Peyer's patch (tissue), 4 donors: ENCODE data around the gene HOXB8. TPM values are rescaled to one million over a fixed set of nuclear protein-coding genes. Genes with fewer than 3 reads are reported as not detected.

Experiments used
- DNase-seq, 3 donors: peaks; one replicate each; pipeline ENCODE4 v3.0.0-alpha.2; 2017 to 2019
- H3K27ac ChIP-seq, 4 donors: fragments of 200-600 bp; sonication (generic); one replicate each; pipeline ENCODE4 v1.5.1; 2016 to 2019
- H3K27me3 ChIP-seq, 2 donors: fragments of 200-600 bp; sonication (generic); one replicate each; pipeline ENCODE4 v1.5.1; 2019
- H3K36me3 ChIP-seq, 3 donors: fragments of 200-600 bp; sonication (generic); one replicate each; pipeline ENCODE4 v1.5.1; 2016 to 2019
- H3K4me1 ChIP-seq, 4 donors: fragments of 200-600 bp; sonication (generic); one replicate each; pipeline ENCODE4 v1.5.1; 2016 to 2019
- H3K4me3 ChIP-seq, 4 donors: fragments of 200-600 bp; sonication (generic); 1 replicate in 3 of 4; 2 replicates in 1 of 4; pipeline ENCODE4 v1.5.1; 2016 to 2019; ENCODE audit warnings: mild to moderate bottlenecking in 1 of 4
- H3K9me3 ChIP-seq, 4 donors: fragments of 200-600 bp; sonication (generic); one replicate each; pipeline ENCODE4 v1.5.1; 2016 to 2019; ENCODE audit warnings: mild to moderate bottlenecking in 1 of 4
- CTCF ChIP-seq, 6 experiments: fragments of 450-650 bp in 4 of 6; fragments of 200-600 bp in 2 of 6; sonication (generic) in 1 of 6; IDR thresholded peaks; one replicate each; pipeline ENCODE4 v1.5.1; 2017 to 2019; ENCODE audit warnings: antibody characterized with exemption in 6 of 6, mild to moderate bottlenecking in 3 of 6, moderate library complexity in 1 of 6
- POLR2A ChIP-seq, 2 donors: fragments of 450-650 bp; IDR thresholded peaks; one replicate each; pipeline ENCODE4 v1.5.1; 2017; ENCODE audit warnings: antibody characterized with exemption in 2 of 2, mild to moderate bottlenecking in 2 of 2, moderate library complexity in 2 of 2
- total RNA-seq, 4 donors: library from RNA; depleted of rRNA; stranded (reverse); fragments of >200 nt; gene quantifications; one replicate each; pipeline ENCODE4 v1.1.0, GENCODE V29; 2016

Gene HOXB8
- total RNA-seq, 4 donors from 2014 or later: 1.8 to 21.2 (median 14.9) TPM

GRCh38 chr17:48577330-48577945 is 37.7 kb downstream of the HOXB8 start:
- peaks cover 0 to 4% (median 0%) of the 10 kb centered on the region in 3 donors for H3K36me3 ChIP-seq
- H3K4me3 ChIP-seq: peak overlapping the region; percentile 60 to 82 (median 65)
- TF ChIP-seq CTCF (IDR thresholded peaks at IDR 0.05) (no peak), POLR2A (IDR thresholded peaks at IDR 0.05) (no peak)
- H3K9me3 ChIP-seq: no peaks in the 10 kb centered on the region
- DNase-seq: peak in 2 of 3 donors; percentile 57
- peak overlapping the region; percentile 77 to 92 (median 82) for H3K27ac ChIP-seq
- peaks cover 0 to 46% (median 5%) of the 10 kb centered on the region in 4 donors for H3K4me1 ChIP-seq
- no peaks in the 10 kb centered on the region for H3K27me3 ChIP-seq

DNA sequence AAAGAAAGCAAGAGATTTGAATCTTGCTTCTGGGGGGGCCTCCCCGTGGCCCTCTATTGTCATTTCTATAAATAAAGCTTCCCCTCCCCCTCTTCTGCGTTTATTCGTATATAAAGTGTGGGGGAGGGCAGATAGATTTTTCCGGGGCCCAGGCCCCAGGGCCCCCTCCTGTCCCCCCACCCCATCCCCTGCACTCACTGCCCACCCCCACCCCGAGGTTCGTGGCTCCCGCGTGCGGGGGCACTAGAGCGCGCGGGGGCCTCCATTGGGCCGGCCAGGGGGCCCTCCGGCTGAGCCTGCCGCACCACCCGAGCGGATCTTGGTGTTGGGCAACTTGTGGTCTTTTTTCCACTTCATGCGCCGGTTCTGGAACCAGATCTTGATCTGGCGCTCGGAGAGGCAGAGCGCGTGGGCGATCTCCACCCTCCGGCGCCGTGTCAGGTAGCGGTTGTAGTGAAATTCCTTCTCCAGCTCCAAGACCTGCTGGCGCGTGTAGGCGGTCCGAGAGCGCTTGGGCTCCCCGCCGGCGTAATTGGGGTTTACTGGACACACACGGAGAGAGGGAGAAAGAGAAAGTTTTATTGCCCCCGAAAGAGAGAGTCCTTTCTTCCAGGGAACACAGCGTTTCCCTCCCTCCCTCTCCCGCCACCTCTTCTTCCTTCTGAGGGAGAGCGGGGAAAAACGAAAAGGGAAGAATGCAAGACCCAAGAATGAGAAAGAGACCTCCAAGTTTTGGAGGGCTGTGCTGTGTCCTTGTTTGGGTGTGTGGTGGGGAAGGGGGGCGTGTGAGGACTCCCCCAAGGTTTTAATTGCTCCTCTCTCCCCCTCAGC is 38.4 kb downstream of the HOXB8 start:
- Histone ChIP-seq H3K4me1 (peaks cover 0 to 48% (median 5%) of the 10 kb centered on the region in 4 donors), H3K27me3 (no peaks in the 10 kb centered on the region), H3K9me3 (no peaks in the 10 kb centered on the region), H3K27ac (peak overlapping the region; percentile 77 to 92 (median 82)), H3K36me3 (peaks cover 0 to 4% (median 0%) of the 10 kb centered on the region in 3 donors), H3K4me3 (peak overlapping the region; percentile 60 to 82 (median 65))
- TF ChIP-seq CTCF (IDR thresholded peaks at IDR 0.05) (no peak), POLR2A (IDR thresholded peaks at IDR 0.05) (no peak)
- peak in 2 of 3 donors; percentile 56 to 60 for DNase-seq

DNA sequence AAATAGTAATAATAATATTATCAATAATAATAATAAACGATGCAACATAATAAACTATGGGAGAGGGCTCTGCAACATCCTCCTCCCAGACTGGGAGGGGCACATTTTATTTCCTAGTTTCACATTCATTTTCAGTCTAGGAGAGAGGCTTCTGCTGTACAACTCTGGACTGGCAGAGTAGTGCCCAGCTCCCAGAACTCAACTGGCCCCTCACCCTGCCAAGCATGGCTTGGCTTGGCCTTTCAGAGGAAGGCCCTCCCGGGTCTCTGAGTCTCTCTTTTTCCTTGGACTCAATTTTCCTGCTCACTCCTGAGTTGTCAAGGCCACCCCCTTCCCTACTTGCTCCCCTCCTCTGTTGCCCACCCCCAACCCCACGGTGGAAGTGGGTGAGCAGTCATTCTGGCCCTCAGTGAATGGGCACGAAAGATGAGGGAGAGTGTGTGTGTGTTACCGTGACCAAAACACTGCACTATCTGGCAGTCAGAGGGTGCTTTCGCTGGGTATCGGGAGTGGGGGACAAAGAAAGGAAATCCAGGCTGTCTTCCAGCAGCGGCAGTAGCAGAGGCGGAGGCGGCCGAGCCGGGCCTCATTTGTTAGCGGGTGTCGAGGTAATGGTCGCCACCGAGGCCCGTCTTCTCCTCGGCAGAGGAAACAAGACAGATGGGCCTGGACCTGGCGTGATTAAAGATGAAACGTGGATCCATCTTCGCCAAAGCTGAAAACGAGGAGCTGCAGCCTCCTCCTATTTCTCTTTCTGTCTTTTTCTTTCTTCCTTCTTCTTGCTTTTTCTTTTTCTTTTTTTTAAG is 39.2 kb downstream of the HOXB8 start:
- Histone ChIP-seq H3K27ac (peak overlapping the region; percentile 75 to 92 (median 79)), H3K36me3 (peaks cover 0 to 11% (median 0%) of the 10 kb centered on the region in 3 donors), H3K27me3 (no peaks in the 10 kb centered on the region), H3K4me3 (peak overlapping the region in 2 of 4 donors; percentile 14 to 61), H3K9me3 (no peaks in the 10 kb centered on the region), H3K4me1 (peaks cover 0 to 44% (median 5%) of the 10 kb centered on the region in 4 donors)
- no peak for TF ChIP-seq POLR2A (IDR thresholded peaks at IDR 0.05)
- no peak for TF ChIP-seq CTCF (IDR thresholded peaks at IDR 0.05)
- peak in 1 of 3 donors; percentile 49 for DNase-seq

DNA sequence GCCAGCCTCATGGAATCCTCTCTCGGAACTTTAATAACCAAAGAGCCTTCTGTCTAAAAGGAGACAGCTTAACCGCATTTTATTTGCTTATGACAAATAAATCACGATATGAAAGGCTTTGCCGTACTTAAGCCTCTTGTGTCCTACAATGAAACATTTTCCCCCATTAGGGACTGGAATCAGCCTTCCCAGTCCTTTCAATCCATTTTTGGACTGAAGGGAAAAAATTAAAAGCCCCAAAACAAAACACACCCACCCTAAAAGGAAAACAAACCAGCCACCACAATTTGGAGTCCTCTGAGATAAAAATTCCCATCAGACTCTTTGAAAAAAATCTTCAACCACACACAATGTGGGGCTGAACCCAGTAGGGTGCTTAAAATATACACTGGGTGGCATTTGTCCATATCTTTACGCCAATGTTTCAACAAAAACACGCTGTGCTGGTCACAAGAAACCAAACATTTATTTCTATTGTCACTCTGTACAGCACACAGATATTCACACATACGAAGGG is 40.0 kb downstream of the HOXB8 start:
- peak overlapping the region; percentile 32 to 92 (median 67) for H3K27ac ChIP-seq
- DNase-seq: no peak
- peaks cover 0 to 16% (median 0%) of the 10 kb centered on the region in 3 donors for H3K36me3 ChIP-seq
- peaks cover 0 to 41% (median 5%) of the 10 kb centered on the region in 4 donors for H3K4me1 ChIP-seq
- H3K9me3 ChIP-seq: no peaks in the 10 kb centered on the region
- peak overlapping the region in 1 of 4 donors; percentile 61 for H3K4me3 ChIP-seq
- no peak for TF ChIP-seq POLR2A (IDR thresholded peaks at IDR 0.05)
- TF ChIP-seq CTCF (IDR thresholded peaks at IDR 0.05): no peak
- no peaks in the 10 kb centered on the region for H3K27me3 ChIP-seq

DNA sequence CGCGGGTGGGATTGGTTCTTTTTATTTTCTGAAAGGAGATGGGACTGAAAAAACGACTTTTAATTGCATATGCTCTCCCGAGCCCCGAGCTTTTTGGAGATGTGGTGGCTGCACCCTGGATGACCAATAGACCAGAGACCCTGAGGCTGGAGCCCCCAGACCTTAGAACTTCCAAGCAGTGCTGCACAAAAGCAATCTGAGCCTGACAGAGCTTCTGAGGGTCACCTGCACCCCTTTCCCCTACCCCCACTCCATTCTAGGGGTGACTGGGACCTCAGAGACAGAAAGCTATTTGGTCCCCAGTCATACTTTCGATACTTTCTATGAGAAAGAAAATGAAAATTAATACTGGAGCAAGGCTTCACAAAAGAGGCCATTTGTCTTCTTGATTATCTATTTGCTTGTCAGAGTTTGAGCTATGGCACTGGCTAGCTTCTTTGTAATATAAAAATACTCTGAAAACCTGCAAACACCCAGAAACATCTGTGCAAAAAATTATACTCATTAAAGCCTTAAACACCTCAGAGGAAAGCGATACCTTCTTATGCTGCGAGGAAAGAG is 40.5 kb downstream of the HOXB8 start:
- no peaks in the 10 kb centered on the region for H3K9me3 ChIP-seq
- TF ChIP-seq POLR2A (IDR thresholded peaks at IDR 0.05): no peak
- TF ChIP-seq CTCF (IDR thresholded peaks at IDR 0.05): no peak
- H3K27ac ChIP-seq: peak overlapping the region; percentile 32 to 92 (median 67)
- H3K36me3 ChIP-seq: peaks cover 0 to 16% (median 0%) of the 10 kb centered on the region in 3 donors
- peak overlapping the region in 1 of 4 donors; percentile 61 for H3K4me3 ChIP-seq
- no peaks in the 10 kb centered on the region for H3K27me3 ChIP-seq
- no peak for DNase-seq
- peaks cover 0 to 46% (median 5%) of the 10 kb centered on the region in 4 donors for H3K4me1 ChIP-seq
